ENCODE measurements around the gene THAP7.

The THAP7 gene

DNA sequence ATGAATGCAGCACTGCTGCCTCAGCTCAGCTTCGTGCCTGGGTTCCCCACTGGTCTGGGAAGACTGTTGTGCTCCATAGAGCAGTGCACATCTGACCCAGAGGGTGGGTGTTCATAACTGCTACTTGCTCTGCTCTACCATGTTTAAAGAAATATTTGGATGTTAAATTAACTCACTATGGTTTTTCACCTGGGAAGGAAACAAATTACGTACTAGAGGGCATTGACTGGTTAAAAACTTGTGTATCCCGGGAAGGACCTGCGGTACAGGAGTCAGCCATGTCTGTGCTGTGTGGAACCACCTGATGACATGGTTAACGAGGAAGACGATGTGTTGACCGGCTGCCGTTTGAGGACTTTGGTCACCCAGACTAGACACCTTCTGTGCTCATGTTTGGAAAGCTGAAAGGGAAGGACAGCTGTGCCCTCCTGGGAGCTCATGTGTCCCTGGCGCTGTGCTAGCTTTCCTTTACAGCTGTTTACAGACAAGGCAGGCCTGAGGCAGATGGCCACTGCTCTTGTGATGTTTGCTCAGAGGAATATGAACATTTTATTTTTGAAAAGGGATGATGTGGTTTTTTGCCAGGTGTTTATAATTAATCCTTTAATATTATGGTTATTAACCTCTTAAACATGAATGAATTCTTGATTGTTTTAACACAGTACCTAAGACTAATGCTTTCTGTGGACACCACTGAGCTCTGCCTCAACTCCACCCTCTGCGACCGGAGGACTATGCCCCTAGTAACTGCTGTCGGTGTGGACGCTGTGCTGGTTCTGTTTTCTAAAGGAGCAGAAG, 49.2 kb downstream of the THAP7 start:
- no peak for DNase-seq
- TF ChIP-seq, protein P1, sequence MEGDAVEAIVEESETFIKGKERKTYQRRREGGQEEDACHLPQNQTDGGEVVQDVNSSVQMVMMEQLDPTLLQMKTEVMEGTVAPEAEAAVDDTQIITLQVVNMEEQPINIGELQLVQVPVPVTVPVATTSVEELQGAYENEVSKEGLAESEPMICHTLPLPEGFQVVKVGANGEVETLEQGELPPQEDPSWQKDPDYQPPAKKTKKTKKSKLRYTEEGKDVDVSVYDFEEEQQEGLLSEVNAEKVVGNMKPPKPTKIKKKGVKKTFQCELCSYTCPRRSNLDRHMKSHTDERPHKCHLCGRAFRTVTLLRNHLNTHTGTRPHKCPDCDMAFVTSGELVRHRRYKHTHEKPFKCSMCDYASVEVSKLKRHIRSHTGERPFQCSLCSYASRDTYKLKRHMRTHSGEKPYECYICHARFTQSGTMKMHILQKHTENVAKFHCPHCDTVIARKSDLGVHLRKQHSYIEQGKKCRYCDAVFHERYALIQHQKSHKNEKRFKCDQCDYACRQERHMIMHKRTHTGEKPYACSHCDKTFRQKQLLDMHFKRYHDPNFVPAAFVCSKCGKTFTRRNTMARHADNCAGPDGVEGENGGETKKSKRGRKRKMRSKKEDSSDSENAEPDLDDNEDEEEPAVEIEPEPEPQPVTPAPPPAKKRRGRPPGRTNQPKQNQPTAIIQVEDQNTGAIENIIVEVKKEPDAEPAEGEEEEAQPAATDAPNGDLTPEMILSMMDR (IDR thresholded peaks at IDR 0.05; ENCODE audit: low read depth, low read length, missing control alignments) = no peak
- Histone ChIP-seq H3K27me3 (replicated peaks) (no peaks in the 10 kb centered on the region), H3K4me3 (ENCODE audit: low read depth, low read length) (no peak overlapping the region), H3K36me3 (replicated peaks) (peaks cover 36% of the 10 kb centered on the region), H3K27ac (no peak overlapping the region)
- in situ Hi-C loops (cut with HindIII; ENCODE audit: low pct_ligation_motif_present, low sequenced_read_pairs) = no loop called here

DNA sequence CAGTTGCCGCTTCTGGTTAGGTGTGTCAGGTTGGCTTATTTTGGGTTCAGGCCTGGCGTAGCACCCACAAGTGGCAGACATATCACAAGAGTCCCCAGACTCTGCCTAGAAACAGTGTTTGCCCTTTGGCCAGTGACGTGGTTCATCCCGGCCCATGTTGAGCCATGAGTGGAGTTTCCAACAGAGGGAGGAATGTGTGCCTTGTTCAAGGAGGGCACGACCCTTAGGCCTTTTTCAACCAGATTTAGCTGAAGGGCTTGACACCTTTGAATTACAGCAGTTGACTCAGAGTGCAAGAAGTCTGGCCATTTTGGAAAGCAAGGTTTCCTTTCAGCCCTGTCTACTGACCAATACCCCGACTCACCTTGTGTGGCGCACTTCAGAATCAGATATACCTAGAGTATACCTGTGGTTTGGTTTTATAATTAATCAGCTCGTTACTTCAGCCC, 50.0 kb downstream of the THAP7 start:
- DNase-seq = no peak
- Histone ChIP-seq H3K36me3 (replicated peaks) (peaks cover 36% of the 10 kb centered on the region), H3K4me3 (ENCODE audit: low read depth, low read length) (no peak overlapping the region), H3K27me3 (replicated peaks) (no peaks in the 10 kb centered on the region), H3K27ac (no peak overlapping the region)
- in situ Hi-C loops (cut with HindIII; ENCODE audit: low pct_ligation_motif_present, low sequenced_read_pairs) = no loop called here
- TF ChIP-seq, protein P1 (IDR thresholded peaks at IDR 0.05; ENCODE audit: low read depth, low read length, missing control alignments) = no peak

DNA sequence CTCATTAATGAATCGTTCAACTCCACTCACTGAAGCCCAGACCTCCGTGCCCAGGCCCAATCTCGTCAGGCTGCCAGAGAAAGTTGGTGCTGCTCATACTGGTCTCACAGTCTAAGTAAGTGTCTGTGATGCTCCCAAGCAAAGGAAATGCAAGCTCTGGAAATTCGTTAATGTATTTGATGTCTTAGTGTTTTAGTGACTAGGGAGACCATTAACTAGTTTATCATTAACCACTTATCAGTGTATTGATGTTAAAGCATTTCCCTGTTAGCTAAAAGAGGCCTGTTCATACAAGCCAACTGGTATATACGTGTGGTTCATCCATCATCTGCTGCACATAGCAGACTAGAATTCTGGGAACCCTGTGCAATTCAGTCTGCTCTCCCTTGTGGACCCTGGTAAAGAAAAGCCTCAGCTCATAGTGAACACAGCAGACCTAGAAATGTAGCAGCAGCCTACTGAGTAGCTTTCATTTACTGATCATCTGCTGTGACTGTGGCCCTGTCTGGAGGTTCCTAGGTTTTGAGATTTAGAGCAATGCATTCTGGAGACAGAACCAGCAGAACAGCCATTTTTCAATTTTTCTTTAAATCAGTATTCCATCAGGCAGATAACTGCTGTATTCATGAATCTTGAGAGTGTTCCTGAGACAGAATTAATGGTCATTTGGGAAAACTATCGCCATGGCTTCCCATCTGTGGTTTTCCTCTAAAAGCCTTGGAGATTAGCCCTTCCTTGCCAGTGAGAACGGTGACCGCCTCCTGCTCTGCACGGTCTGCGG, 50.6 kb downstream of the THAP7 start:
- no peak overlapping the region for H3K4me3 ChIP-seq (ENCODE audit: low read depth, low read length)
- H3K27me3 ChIP-seq (replicated peaks) = no peaks in the 10 kb centered on the region
- in situ Hi-C loops (cut with HindIII; ENCODE audit: low pct_ligation_motif_present, low sequenced_read_pairs) = no loop called here
- no peak for DNase-seq
- peaks cover 36% of the 10 kb centered on the region for H3K36me3 ChIP-seq (replicated peaks)
- H3K27ac ChIP-seq = no peak overlapping the region
- TF ChIP-seq, protein P1 (IDR thresholded peaks at IDR 0.05; ENCODE audit: low read depth, low read length, missing control alignments) = no peak

DNA sequence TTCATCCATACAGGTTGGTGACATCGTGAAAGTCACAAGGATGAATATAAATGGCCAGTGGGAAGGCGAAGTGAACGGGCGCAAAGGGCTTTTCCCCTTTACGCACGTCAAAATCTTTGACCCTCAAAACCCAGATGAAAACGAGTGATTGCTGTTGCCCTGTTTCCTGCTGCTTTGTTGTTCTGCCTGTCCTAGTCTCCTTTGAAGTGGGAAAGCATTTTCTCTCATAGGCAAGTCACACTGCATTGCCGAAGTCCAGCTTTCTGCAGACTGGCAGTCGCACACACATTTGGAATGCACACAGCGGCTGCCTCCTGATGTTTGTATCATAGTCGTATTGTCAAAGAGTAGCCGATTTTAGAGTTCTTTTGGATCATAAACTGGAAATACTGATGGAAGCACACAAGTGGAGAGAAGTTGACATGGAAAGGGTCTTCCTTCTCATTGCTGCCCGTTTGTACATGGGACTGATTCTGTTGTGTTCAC, 52.2 kb downstream of the THAP7 start:
- Histone ChIP-seq H3K27me3 (replicated peaks) (no peaks in the 10 kb centered on the region), H3K4me3 (ENCODE audit: low read depth, low read length) (no peak overlapping the region), H3K27ac (no peak overlapping the region), H3K36me3 (replicated peaks) (peaks cover 36% of the 10 kb centered on the region)
- DNase-seq = no peak
- in situ Hi-C loops (cut with HindIII; ENCODE audit: low pct_ligation_motif_present, low sequenced_read_pairs) = no loop called here
- TF ChIP-seq, protein P1 (IDR thresholded peaks at IDR 0.05; ENCODE audit: low read depth, low read length, missing control alignments) = no peak

All from brain microvascular endothelial cell (primary cell).